ENCODE results near the gene ATP23. TPM values are rescaled to one million over a fixed set of nuclear protein-coding genes. Genes with fewer than 3 reads are reported as not detected.

The ATP23 gene
- total RNA-seq, 1 donor from 2014 or later, result 6.2 TPM

DNA sequence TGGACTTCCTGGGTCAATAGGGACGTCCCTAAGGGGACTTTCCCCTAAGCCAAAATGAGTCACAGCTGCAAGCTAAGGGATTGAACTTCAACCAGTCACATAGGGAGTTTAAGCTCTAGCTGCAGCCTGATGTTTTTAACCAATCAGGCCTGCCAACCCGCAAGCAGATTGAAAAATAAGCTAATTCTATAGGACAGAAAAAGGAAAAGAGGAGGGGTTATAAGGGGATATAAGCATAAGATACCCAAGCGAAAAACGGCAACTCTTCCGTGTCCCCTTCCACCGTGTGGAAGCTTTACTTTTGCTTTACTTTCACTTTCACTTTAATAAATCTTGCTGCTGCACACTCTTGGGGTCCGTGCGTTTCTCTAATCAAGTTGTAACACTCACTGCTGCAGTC, 24.4 kb downstream of the ATP23 start:
- TF ChIP-seq, protein P1, sequence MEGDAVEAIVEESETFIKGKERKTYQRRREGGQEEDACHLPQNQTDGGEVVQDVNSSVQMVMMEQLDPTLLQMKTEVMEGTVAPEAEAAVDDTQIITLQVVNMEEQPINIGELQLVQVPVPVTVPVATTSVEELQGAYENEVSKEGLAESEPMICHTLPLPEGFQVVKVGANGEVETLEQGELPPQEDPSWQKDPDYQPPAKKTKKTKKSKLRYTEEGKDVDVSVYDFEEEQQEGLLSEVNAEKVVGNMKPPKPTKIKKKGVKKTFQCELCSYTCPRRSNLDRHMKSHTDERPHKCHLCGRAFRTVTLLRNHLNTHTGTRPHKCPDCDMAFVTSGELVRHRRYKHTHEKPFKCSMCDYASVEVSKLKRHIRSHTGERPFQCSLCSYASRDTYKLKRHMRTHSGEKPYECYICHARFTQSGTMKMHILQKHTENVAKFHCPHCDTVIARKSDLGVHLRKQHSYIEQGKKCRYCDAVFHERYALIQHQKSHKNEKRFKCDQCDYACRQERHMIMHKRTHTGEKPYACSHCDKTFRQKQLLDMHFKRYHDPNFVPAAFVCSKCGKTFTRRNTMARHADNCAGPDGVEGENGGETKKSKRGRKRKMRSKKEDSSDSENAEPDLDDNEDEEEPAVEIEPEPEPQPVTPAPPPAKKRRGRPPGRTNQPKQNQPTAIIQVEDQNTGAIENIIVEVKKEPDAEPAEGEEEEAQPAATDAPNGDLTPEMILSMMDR (IDR thresholded peaks at IDR 0.05), result no peak
- Histone ChIP-seq H3K36me3 (no peaks in the 10 kb centered on the region), H3K4me1 (no peaks in the 10 kb centered on the region), H3K27ac (no peak overlapping the region), H3K27me3 (no peaks in the 10 kb centered on the region), H3K9me3 (no peaks in the 10 kb centered on the region), H3K4me3 (no peak overlapping the region)
- DNase-seq (no peak), ATAC-seq (no peak)
- intact Hi-C loops (cut with DNase I), result no loop called here

- DNase-seq, result no peak
These were observed 25.2 kb downstream of the ATP23 start for GRCh38 chr12:57966536-57966935.

GRCh38 chr12:57983146-57983857, 41.9 kb downstream of the ATP23 start:
- Histone ChIP-seq H3K27ac (no peak overlapping the region), H3K4me1 (no peaks in the 10 kb centered on the region), H3K36me3 (no peaks in the 10 kb centered on the region), H3K9me3 (no peaks in the 10 kb centered on the region), H3K27me3 (no peaks in the 10 kb centered on the region), H3K4me3 (no peak overlapping the region)
- intact Hi-C loops (cut with DNase I), result no loop called here
- no peak for ATAC-seq
- TF ChIP-seq, protein P1 (IDR thresholded peaks at IDR 0.05), result peak; percentile 55
- no peak for DNase-seq

More at GRCh38 chr12:57966536-57966935, 25.2 kb downstream of the ATP23 start:
- Histone ChIP-seq H3K9me3 (no peaks in the 10 kb centered on the region), H3K4me3 (no peak overlapping the region), H3K4me1 (no peaks in the 10 kb centered on the region), H3K27ac (no peak overlapping the region), H3K36me3 (no peaks in the 10 kb centered on the region), H3K27me3 (no peaks in the 10 kb centered on the region)
- no peak for ATAC-seq
- intact Hi-C loops (cut with DNase I), result no loop called here
- TF ChIP-seq, protein P1 (IDR thresholded peaks at IDR 0.05), result no peak

DNA sequence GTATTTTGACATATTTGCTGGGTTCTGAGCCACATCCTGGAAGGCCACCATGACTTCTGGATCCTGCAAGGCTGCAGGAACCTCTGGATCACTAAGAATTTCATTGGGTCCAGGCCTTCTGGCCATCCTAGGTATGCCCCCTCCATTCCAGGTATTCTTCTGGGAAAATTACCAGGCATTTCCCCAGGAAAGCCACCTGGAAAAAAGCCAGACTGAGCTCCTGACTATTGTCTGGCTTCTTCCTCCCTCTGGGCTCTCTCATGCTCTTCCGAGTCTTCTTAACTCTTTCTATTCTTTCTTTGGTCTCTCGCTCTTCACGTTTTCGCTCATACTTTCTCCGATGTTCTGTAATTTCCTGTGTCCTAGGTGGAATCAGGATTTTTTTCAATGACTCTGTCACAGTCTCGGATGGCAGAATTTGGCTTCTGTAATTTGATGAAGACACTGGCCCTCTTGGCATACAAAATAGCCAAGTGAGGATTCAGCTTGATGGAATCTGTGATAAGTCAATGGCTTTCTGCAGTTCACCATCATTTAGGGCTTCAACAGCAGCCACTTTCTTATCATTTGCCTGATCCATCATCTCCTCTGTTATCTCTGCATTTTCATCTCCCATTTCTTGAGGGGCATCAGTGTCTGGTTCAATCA, 42.6 kb downstream of the ATP23 start:
- no peak overlapping the region for H3K27ac ChIP-seq
- no peaks in the 10 kb centered on the region for H3K4me1 ChIP-seq
- ATAC-seq (no peak), DNase-seq (no peak)
- TF ChIP-seq, protein P1 (IDR thresholded peaks at IDR 0.05), result no peak
- intact Hi-C loops (cut with DNase I), result no loop called here
- no peak overlapping the region for H3K4me3 ChIP-seq
- no peaks in the 10 kb centered on the region for H3K9me3 ChIP-seq
- no peaks in the 10 kb centered on the region for H3K27me3 ChIP-seq
- H3K36me3 ChIP-seq, result no peaks in the 10 kb centered on the region

- ATAC-seq, result no peak
- Histone ChIP-seq H3K36me3 (no peaks in the 10 kb centered on the region), H3K4me3 (no peak overlapping the region), H3K27me3 (no peaks in the 10 kb centered on the region), H3K27ac (no peak overlapping the region), H3K4me1 (no peaks in the 10 kb centered on the region), H3K9me3 (no peaks in the 10 kb centered on the region)
- TF ChIP-seq, protein P1 (IDR thresholded peaks at IDR 0.05), result no peak
- intact Hi-C loops (cut with DNase I), result no loop called here
- no peak for DNase-seq
These were observed 43.3 kb downstream of the ATP23 start for GRCh38 chr12:57984629-57985151.

Measured in upper lobe of right lung (tissue), 1 donor.